ENCODE measurements around the gene IQCK.

IQCK gene

DNA sequence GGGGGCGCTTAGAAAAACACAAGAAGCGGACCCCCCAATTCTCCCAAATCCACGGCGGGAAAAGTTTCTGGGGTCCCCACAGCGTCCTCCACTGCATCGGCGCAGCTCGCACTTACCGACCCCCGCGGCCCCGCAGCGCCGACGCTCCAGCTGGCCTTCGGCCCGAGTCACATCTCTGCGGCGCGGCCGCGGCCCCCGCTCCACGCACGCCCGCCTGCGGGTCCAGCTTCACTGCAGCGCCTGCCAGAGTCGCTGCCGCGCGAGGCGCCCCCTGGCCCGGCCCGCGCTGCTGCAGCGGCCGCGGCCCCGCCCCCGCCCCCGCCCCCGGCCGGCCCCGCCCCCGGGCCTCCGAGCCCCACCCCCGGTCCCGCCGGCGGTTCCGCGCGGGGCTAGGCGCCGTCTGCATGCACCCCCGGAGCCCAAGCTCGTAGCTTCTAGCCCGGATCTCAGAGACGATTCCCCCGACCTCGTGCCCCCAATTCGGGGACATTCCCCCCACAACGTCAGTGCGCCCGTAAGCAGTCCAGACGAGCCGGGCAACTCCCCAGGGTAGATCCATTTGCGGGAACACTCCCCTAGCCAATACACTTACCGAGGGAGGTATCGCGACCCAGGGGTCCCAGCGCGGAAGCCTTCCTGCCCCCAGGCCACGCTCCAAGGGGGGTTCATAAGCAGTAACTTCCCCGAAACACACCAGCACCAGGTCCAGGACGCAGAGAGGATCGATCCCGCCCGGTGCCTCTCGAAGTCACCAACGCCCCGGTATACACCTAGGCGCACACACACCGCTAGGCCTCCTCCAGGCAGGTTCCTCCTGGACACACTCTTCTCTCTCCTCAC lies 166.8 kb downstream of the IQCK start, which contains the start of gene GPRC5B:
GPRC5B (minus strand) TSS at position 238 of the 840 bp plus-strand sequence. CDS start 12,003 bp downstream, outside the sequence.
- DNase-seq (ENCODE audit: low read depth): peak; percentile 33

DNA sequence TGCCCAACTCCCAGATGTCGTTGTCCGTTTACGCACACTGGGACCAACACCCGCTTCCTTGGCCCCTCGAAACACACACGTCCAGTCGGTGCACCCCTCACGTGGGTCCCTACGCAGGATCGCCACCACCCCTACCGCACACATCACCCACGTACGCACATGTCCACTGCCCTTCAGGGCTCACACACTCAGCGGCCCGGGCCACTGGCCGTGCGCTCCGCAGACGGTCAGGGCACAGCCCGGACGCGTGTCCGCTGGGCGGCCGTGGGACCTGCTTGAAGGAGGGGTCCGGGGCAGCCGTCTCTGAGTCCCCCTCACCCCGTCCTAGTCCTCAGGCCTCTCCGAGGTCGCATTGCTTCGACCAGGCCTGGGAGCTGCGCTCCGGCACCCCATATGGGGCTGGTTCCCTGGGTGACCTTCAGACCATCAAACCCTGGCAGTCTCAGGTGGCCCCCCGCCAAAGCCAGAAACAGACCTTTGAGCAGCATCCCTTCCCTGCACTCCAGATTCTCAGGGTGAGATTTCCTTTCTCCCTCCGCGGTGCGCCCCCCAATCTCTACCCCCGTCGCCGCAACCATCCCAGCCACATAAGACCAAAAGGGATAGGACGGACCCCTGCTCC lies 167.5 kb downstream of the IQCK start:
- DNase-seq (ENCODE audit: low read depth): no peak

DNA sequence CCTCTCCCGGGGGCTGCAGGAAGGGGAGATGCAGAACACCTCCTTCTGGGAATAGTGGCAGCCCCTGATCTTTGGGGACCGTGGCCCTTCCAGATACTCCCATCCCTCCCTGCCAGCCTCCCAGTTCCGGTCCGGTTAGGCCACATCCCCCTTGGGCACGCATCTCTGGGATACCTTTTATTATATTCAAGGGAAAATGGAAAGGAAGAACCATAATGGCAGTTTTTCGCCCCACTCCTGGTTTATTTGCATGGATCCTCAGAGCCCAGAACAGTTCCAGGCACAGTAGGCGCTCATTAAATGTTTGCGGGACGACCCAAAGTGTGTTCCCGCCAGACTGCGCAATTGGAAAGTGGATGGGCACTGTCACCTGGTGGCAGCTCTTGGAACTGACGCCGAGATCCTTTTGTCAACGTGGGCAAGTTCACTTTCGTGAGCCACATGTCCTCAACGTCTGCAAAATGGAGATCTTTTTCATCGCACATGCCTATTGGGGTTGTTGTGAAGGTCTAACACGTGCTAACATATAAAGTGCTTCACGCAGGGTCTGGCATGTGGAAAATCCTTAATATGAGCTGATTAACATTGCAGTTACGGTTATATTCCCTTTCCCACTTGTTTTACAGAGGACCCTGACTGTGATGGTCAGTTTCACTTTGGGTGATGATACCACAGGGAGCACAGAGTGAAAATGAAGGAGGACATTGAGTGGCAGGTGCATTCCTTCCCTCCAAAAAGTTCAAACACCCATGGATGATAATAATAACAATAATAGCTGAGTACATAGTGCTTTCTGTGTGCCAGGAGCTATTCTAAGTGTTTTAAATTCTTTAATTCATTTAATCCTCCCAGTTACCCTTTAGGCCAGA lies 168.2 kb downstream of the IQCK start:
- DNase-seq (ENCODE audit: low read depth): peak; percentile 71

DNA sequence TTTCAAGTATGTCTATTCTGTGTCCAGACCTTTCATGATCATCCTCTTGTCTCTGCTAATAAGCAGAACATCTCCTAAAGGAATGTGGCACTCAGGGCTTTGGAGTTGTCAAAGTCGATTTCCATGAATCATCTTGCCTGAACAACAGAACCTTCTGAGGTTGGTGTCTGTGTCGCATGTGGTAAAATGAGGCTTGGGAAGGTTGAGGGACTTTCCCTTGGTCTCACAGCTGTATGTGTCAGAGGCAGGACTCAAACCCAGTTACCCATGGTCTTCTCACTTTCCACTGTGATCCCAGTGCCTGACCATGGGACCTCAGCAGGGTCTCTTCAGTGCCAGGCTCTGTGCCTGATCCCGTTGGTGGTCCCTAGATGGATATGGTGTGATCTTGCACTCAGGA lies 170.8 kb downstream of the IQCK start:
- DNase-seq (ENCODE audit: low read depth): no peak

DNA sequence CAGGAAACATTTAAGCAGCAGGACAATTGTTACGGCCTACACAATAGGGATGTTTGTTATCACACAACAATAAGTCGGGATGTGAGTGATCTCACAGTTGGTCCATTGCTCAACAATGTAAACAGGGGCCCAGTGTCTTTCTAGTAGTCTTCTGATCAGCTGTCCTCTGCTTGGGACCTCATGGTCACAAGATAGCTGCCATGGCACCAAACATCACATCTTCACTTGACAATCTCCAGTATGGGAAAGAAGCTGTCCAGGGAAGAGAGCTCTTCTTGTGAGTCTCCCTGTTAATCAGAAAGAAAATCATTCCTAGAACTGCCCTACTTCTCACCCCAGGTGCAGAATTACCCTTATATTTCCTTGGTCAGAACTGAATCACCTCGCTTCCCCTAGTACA lies 172.8 kb downstream of the IQCK start:
- no peak for DNase-seq (ENCODE audit: low read depth)

DNA sequence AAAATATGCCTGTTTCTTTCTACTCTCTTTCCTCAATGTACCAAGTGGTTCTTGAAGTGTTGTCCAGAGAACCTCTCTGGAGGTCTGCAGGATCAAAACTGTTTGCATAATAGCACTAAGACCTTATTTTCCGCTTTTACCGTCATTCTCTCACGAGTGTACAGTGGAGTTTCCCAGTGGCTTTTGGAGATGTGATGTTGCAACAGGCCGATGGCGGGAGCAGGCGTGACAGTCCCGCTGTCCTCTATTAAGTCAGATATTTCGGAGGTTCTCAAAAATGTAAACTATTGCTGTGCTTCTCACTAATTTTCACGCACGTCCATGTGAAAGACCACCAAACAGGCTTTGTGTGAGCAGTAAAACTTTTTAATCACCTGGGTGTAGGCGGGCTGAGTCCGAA lies 174.8 kb downstream of the IQCK start:
- no peak for DNase-seq (ENCODE audit: low read depth)

DNA sequence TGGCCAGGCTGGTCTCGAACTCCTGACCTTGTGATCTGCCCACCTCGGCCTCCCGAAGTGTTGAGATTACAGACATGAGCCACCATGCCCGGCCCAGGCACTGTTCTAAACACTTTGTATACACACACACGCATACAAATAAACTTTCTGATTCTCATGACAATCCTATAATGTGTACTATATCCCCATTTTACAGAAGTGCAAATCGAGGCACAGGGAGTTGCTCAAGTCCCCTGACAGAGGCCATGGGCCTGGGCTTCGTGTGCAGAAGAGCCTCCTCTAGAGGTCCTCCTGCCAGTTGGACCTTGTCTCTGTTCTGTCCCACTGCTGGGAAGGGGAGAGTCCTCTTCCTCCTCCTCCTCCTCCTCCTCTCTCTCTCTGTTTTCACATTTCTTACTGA lies 176.5 kb downstream of the IQCK start:
- no peak for DNase-seq (ENCODE audit: low read depth)

DNA sequence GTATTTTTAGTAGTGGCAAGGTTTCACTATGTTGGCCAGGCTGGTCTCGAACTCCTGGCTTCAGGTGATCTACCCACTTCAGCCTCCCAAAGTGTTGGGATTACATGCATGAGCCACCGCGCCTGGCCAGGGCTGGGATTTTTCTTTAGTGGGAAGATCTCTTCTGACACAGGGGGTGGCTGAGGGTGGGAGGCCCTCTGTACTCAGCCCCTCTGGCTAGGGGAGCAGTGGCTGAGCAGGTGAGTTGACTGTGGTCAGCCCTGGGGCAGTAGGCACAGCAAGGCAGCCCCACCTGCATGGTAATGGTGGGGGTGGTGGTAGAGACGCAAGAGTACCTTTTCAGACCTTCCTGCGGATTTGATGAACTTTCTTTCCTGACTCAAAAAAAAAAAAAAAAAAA lies 178.9 kb downstream of the IQCK start:
- no peak for DNase-seq (ENCODE audit: low read depth)

DNA sequence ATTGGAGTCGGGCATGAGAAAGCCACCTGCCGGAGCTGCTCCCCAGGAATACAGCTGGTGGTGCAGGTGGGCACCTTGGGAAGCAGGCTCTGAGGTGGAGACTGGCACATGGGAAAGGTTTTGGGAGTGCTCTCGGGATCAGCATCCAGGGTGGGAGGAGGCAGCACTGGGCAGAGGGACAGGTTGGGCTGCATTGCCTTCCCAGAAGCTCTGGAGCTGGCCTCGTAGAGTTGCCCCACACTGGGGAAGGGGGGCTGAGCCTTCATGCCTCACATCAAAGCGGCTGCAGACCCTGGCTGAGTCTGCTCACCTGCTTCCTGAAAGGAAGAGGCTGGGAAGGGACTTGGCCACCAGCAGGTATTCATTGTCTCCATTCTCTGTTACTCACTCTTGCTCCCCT lies 180.1 kb downstream of the IQCK start:
- no peak for DNase-seq (ENCODE audit: low read depth)

DNA sequence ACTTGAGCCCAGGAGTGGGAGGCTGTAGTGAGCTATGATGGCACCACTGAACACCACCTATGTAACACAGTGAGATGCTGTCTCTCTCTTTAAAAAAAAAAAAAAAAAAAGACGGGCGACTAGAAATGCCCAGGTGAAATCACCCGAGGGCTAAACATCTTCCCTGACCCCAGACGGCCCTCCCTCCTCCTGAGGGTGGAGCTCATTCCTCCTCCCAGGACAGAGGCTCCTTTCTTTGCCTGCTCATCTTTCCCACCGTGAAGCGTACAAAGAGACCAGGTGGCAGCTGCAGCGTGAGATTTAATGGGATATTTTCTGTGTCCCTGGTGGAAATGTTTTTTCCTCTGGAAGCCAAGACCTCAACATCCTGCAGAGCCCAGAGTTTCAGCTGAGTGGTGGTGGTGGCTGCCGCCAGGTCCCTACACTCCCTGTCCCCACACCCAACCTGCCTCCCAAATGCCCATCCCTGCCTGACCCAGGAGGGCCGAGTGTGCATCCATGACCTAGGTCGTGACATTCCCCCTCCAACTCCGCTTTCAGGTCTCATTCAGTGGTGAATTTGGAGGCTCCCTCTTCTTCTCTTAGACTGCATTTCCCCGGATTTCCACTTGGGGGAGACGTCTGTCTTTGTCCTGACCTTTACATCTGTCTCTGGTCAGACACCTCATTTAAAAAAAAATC lies 181.0 kb downstream of the IQCK start:
- no peak for DNase-seq (ENCODE audit: low read depth)

DNA sequence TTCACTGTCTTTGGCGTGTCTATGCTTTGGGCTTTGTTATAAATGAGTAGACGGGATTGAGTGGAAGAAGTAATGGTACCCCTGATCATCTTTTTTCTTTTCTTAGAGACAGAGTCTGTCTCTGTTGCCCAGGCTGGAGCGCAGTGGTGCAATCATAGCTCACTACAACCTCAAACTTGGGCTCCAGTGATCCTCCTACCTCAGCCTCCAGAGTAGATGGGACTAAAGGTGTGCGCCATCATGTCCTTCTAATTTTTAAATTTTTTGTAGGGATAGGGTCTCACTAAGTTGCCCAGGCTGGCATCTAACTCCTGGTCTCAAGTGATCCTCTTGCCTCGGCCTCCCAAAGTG lies 181.5 kb downstream of the IQCK start:
- no peak for DNase-seq (ENCODE audit: low read depth)

DNA sequence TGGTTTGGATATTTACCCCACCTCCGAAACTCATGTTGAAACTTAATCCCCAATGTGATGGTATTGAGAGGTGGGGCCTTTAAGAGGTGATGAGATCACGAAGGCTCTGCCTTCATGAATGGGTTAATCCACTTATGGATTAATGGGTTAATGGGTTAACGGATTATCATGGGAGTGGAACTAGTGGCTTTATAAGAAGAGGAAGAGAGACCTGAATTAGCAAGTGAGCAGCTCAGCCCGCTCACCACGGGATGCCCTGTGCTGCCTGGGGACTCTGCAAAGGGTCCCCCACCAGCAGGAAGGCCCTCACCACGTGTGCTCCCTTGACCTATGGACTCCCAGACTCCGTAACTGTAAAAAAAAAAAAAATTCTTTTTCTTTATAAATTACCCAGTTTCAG lies 183.1 kb downstream of the IQCK start:
- no peak for DNase-seq (ENCODE audit: low read depth)

DNA sequence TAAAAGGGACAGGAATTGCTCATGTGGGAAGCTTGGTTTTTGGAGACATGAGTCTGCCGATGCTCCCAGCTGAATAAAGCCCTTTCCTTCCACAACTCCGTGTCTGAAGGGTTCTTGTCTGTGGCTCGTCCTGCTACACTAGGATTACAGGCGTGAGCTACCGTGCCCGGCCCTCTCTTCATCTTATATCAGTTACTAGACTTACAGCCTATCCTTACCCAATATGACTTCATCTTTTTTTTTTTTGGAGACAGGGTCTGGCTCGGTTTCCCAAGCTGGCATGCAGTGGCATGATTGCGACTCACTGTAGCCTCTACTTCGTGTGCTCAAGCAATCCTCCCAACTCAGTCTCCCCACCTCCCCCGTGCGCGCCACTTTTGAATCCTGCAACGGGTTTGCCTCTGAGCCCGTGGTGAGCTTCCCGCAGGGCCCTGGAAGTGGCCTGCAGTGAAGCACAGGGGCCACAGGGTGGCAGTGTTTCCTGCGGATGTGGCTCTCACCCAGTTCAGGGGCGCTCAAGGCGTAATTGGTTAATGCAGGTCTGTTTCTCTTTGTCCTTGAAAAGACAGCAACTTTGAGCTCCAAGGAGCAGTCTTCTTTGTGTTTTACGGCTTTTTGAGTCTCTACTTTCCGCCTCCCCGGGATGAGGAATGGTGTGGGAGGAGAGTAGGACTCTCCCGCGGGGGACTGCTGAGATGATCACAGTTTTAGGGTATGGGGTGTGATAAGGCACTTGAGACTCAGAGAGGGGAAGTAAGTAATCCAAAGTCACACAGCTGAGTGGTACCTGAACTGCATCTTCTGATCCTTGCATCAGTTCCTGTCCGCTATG lies 189.3 kb downstream of the IQCK start:
- peak; percentile 48 for DNase-seq (ENCODE audit: low read depth)
